ENCODE results near the gene PRKCZ.

The PRKCZ gene

GRCh38 chr1:2228694-2229036 lies 178.5 kb downstream of the PRKCZ start:
- Mint-ChIP-seq H3K4me3 (peak overlapping the region; percentile 95 to 98 (median 97)), H3K4me1 (peaks cover 36% of the 10 kb centered on the region), H3K27ac (peak overlapping the region; percentile 78 to 94 (median 92)), H3K27me3 (ENCODE audit: low read depth) (no peaks in the 10 kb centered on the region), H3K36me3 (ENCODE audit: low read depth) (no peaks in the 10 kb centered on the region), H3K9me3 (no peaks in the 10 kb centered on the region)
- no peak for TF ChIP-seq CTCF (IDR thresholded peaks at IDR 0.05; ENCODE audit: unreplicated experiment in 3 of 3)

GRCh38 chr1:2229037-2229864 lies 179.0 kb downstream of the PRKCZ start:
- TF ChIP-seq CTCF (IDR thresholded peaks at IDR 0.05; ENCODE audit: unreplicated experiment in 3 of 3): no peak
- peak overlapping the region; percentile 78 to 94 (median 92) for H3K27ac Mint-ChIP-seq
- peaks cover 42% of the 10 kb centered on the region for H3K4me1 Mint-ChIP-seq
- peak overlapping the region; percentile 95 to 98 (median 97) for H3K4me3 Mint-ChIP-seq
- no peaks in the 10 kb centered on the region for H3K36me3 Mint-ChIP-seq (ENCODE audit: low read depth)
- no peaks in the 10 kb centered on the region for H3K9me3 Mint-ChIP-seq
- no peaks in the 10 kb centered on the region for H3K27me3 Mint-ChIP-seq (ENCODE audit: low read depth)

GRCh38 chr1:2229911-2230731 lies 179.9 kb downstream of the PRKCZ start:
- Mint-ChIP-seq H3K36me3 (ENCODE audit: low read depth) (no peaks in the 10 kb centered on the region), H3K4me3 (peak overlapping the region; percentile 95 to 98 (median 97)), H3K27me3 (ENCODE audit: low read depth) (no peaks in the 10 kb centered on the region), H3K27ac (peak overlapping the region; percentile 78 to 98 (median 92)), H3K9me3 (no peaks in the 10 kb centered on the region), H3K4me1 (peaks cover 47% of the 10 kb centered on the region)
- TF ChIP-seq CTCF (IDR thresholded peaks at IDR 0.05; ENCODE audit: unreplicated experiment in 3 of 3): no peak

GRCh38 chr1:2230781-2231531 lies 180.7 kb downstream of the PRKCZ start:
- Mint-ChIP-seq H3K4me1 (peaks cover 55% of the 10 kb centered on the region), H3K36me3 (ENCODE audit: low read depth) (no peaks in the 10 kb centered on the region), H3K27me3 (ENCODE audit: low read depth) (no peaks in the 10 kb centered on the region), H3K4me3 (peak overlapping the region; percentile 95 to 98 (median 97)), H3K9me3 (no peaks in the 10 kb centered on the region), H3K27ac (peak overlapping the region; percentile 78 to 98 (median 92))
- TF ChIP-seq CTCF (IDR thresholded peaks at IDR 0.05; ENCODE audit: unreplicated experiment in 3 of 3): no peak

- H3K4me1 Mint-ChIP-seq: peaks cover 56% of the 10 kb centered on the region
Observed at GRCh38 chr1:2231532-2232254, 181.5 kb downstream of the PRKCZ start.

More at GRCh38 chr1:2231532-2232254, 181.5 kb downstream of the PRKCZ start:
- no peaks in the 10 kb centered on the region for H3K36me3 Mint-ChIP-seq (ENCODE audit: low read depth)
- no peaks in the 10 kb centered on the region for H3K27me3 Mint-ChIP-seq (ENCODE audit: low read depth)
- H3K4me3 Mint-ChIP-seq: peak overlapping the region; percentile 95 to 98 (median 97)
- TF ChIP-seq CTCF (IDR thresholded peaks at IDR 0.05; ENCODE audit: unreplicated experiment in 3 of 3): no peak
- H3K27ac Mint-ChIP-seq: peak overlapping the region; percentile 78 to 98 (median 92)
- H3K9me3 Mint-ChIP-seq: no peaks in the 10 kb centered on the region
